ENCODE results near the gene C14orf132.

C14orf132 gene

GRCh38 chr14:96130854-96131253 lies 91.7 kb downstream of the C14orf132 start:
- TF ChIP-seq SPI1 (IDR thresholded peaks at IDR 0.05; ENCODE audit: low read depth, low read length) (no peak), POLR2A (IDR thresholded peaks at IDR 0.05; ENCODE audit: low read depth, low read length) (no peak), TAF1 (IDR thresholded peaks at IDR 0.05; ENCODE audit: low read depth, low read length) (no peak)
- FAIRE-seq (no peak), DNase-seq (ENCODE audit: insufficient read length, low spot score) (no peak)

- FAIRE-seq (no peak), DNase-seq (ENCODE audit: insufficient read length, low spot score) (no peak)
- TF ChIP-seq POLR2AphosphoS5 (IDR thresholded peaks at IDR 0.05; ENCODE audit: low read depth, low read length) (no peak), POLR2A (IDR thresholded peaks at IDR 0.05; ENCODE audit: low read depth, low read length) (no peak), SPI1 (IDR thresholded peaks at IDR 0.05; ENCODE audit: low read depth, low read length) (no peak), TAF1 (IDR thresholded peaks at IDR 0.05; ENCODE audit: low read depth, low read length) (no peak), POU2F2 (IDR thresholded peaks at IDR 0.05; ENCODE audit: low read depth, low read length) (no peak), PAX5 (IDR thresholded peaks at IDR 0.05; ENCODE audit: insufficient read depth, low read length, severe bottlenecking) (no peak)
Measured at GRCh38 chr14:96131836-96132235, 92.7 kb downstream of the C14orf132 start.

- no peak for DNase-seq (ENCODE audit: insufficient read length, low spot score)
- no peak for FAIRE-seq
Measured at GRCh38 chr14:96134508-96134907, 95.3 kb downstream of the C14orf132 start.

GRCh38 chr14:96135285-96135684 lies 96.1 kb downstream of the C14orf132 start:
- FAIRE-seq (no peak), DNase-seq (ENCODE audit: insufficient read length, low spot score) (no peak)
- TF ChIP-seq TAF1 (IDR thresholded peaks at IDR 0.05; ENCODE audit: low read depth, low read length) (no peak), SPI1 (IDR thresholded peaks at IDR 0.05; ENCODE audit: low read depth, low read length) (no peak), POLR2AphosphoS5 (IDR thresholded peaks at IDR 0.05; ENCODE audit: low read depth, low read length) (no peak), PAX5 (IDR thresholded peaks at IDR 0.05; ENCODE audit: insufficient read depth, low read length, severe bottlenecking) (no peak), POLR2A (IDR thresholded peaks at IDR 0.05; ENCODE audit: low read depth, low read length) (no peak), POU2F2 (IDR thresholded peaks at IDR 0.05; ENCODE audit: low read depth, low read length) (no peak)

More at GRCh38 chr14:96134508-96134907, 95.3 kb downstream of the C14orf132 start:
- TF ChIP-seq SPI1 (IDR thresholded peaks at IDR 0.05; ENCODE audit: low read depth, low read length) (no peak), TAF1 (IDR thresholded peaks at IDR 0.05; ENCODE audit: low read depth, low read length) (no peak), POLR2A (IDR thresholded peaks at IDR 0.05; ENCODE audit: low read depth, low read length) (no peak), POU2F2 (IDR thresholded peaks at IDR 0.05; ENCODE audit: low read depth, low read length) (no peak), POLR2AphosphoS5 (IDR thresholded peaks at IDR 0.05; ENCODE audit: low read depth, low read length) (no peak)

GRCh38 chr14:96136371-96137005 lies 97.3 kb downstream of the C14orf132 start:
- DNase-seq (ENCODE audit: insufficient read length, low spot score) = no peak
- no peak for FAIRE-seq

GRCh38 chr14:96138241-96138640 lies 99.1 kb downstream of the C14orf132 start:
- no peak for DNase-seq (ENCODE audit: insufficient read length, low spot score)
- no peak for FAIRE-seq
- TF ChIP-seq SPI1 (IDR thresholded peaks at IDR 0.05; ENCODE audit: low read depth, low read length) (no peak), PAX5 (IDR thresholded peaks at IDR 0.05; ENCODE audit: insufficient read depth, low read length, severe bottlenecking) (no peak), POU2F2 (IDR thresholded peaks at IDR 0.05; ENCODE audit: low read depth, low read length) (no peak), TAF1 (IDR thresholded peaks at IDR 0.05; ENCODE audit: low read depth, low read length) (no peak), POLR2A (IDR thresholded peaks at IDR 0.05; ENCODE audit: low read depth, low read length) (no peak), POLR2AphosphoS5 (IDR thresholded peaks at IDR 0.05; ENCODE audit: low read depth, low read length) (no peak)

More at GRCh38 chr14:96136371-96137005, 97.3 kb downstream of the C14orf132 start:
- no peak for TF ChIP-seq POLR2A (IDR thresholded peaks at IDR 0.05; ENCODE audit: low read depth, low read length)
- no peak for TF ChIP-seq POU2F2 (IDR thresholded peaks at IDR 0.05; ENCODE audit: low read depth, low read length)
- no peak for TF ChIP-seq PAX5 (IDR thresholded peaks at IDR 0.05; ENCODE audit: insufficient read depth, low read length, severe bottlenecking)
- TF ChIP-seq POLR2AphosphoS5 (IDR thresholded peaks at IDR 0.05; ENCODE audit: low read depth, low read length) = no peak
- no peak for TF ChIP-seq SPI1 (IDR thresholded peaks at IDR 0.05; ENCODE audit: low read depth, low read length)
- TF ChIP-seq TAF1 (IDR thresholded peaks at IDR 0.05; ENCODE audit: low read depth, low read length) = no peak

- FAIRE-seq (no peak), DNase-seq (ENCODE audit: insufficient read length, low spot score) (no peak)
- TF ChIP-seq POLR2A (IDR thresholded peaks at IDR 0.05; ENCODE audit: low read depth, low read length) (no peak), TAF1 (IDR thresholded peaks at IDR 0.05; ENCODE audit: low read depth, low read length) (no peak), POU2F2 (IDR thresholded peaks at IDR 0.05; ENCODE audit: low read depth, low read length) (no peak), PAX5 (IDR thresholded peaks at IDR 0.05; ENCODE audit: insufficient read depth, low read length, severe bottlenecking) (no peak), SPI1 (IDR thresholded peaks at IDR 0.05; ENCODE audit: low read depth, low read length) (no peak), POLR2AphosphoS5 (IDR thresholded peaks at IDR 0.05; ENCODE audit: low read depth, low read length) (no peak)
Measured at GRCh38 chr14:96139169-96139568, 100.0 kb downstream of the C14orf132 start.

GRCh38 chr14:96139879-96140278 lies 100.7 kb downstream of the C14orf132 start:
- FAIRE-seq (no peak), DNase-seq (ENCODE audit: insufficient read length, low spot score) (no peak)

GRCh38 chr14:96140952-96141351 lies 101.8 kb downstream of the C14orf132 start:
- DNase-seq (ENCODE audit: insufficient read length, low spot score) = no peak
- FAIRE-seq = no peak
- TF ChIP-seq TAF1 (IDR thresholded peaks at IDR 0.05; ENCODE audit: low read depth, low read length) = no peak

More at GRCh38 chr14:96139879-96140278, 100.7 kb downstream of the C14orf132 start:
- TF ChIP-seq SPI1 (IDR thresholded peaks at IDR 0.05; ENCODE audit: low read depth, low read length) (no peak), POLR2A (IDR thresholded peaks at IDR 0.05; ENCODE audit: low read depth, low read length) (no peak), POU2F2 (IDR thresholded peaks at IDR 0.05; ENCODE audit: low read depth, low read length) (no peak), PAX5 (IDR thresholded peaks at IDR 0.05; ENCODE audit: insufficient read depth, low read length, severe bottlenecking) (no peak), TAF1 (IDR thresholded peaks at IDR 0.05; ENCODE audit: low read depth, low read length) (no peak), POLR2AphosphoS5 (IDR thresholded peaks at IDR 0.05; ENCODE audit: low read depth, low read length) (no peak)
